ENCODE measurements around the gene CAPZA1. TPM values are rescaled to one million over a fixed set of nuclear protein-coding genes. Genes with fewer than 3 reads are reported as not detected.

CAPZA1 gene
- total and polyA plus RNA-seq, 2 of the 8 experiments (the other 6 are each of a cell fraction or from before 2014, with no cell fraction given): 48.9 to 107 TPM

GRCh38 chr1:112704391-112704933 lies 84.8 kb downstream of the CAPZA1 start:
- Histone ChIP-seq H3K27ac (ENCODE audit: low read depth, low read length) (no peak overlapping the region), H2AK5ac (ENCODE audit: low read depth, low read length) (peak overlapping the region; percentile 46; the same call in 1 of the 2 replicates), H4K5ac (ENCODE audit: insufficient read length, low read depth, low read length) (no peak overlapping the region), H3K27me3 (replicated peaks in 1 of 4; ENCODE audit: control insufficient read depth in 3 of 4, extremely low read depth in 1 of 4, insufficient read depth in 3 of 4, low read length in 3 of 4) (peaks cover 0 to 10% (median 4%) of the 10 kb centered on the region in 4 experiments; a peak in 2 of 7 replicates), H4K20me1 (replicated peaks in 1 of 2; ENCODE audit: control insufficient read depth in 1 of 2, insufficient read depth in 2 of 2, low read length in 2 of 2) (peaks cover 10 to 20% of the 10 kb centered on the region in 2 experiments), H4K91ac (replicated peaks; ENCODE audit: insufficient read length, low read length) (peak overlapping the region; percentile 36), H4K8ac (ENCODE audit: extremely low read depth, insufficient read depth, low read length) (no peak overlapping the region; the same call in 1 of the 2 replicates), H2BK15ac (ENCODE audit: low read length) (peak overlapping the region; percentile 98; the same call in 1 of the 2 replicates), H3K4ac (replicated peaks; ENCODE audit: insufficient read length, low read depth, low read length) (no peak overlapping the region), H2BK12ac (ENCODE audit: low read depth, low read length) (no peak overlapping the region), H3K9ac (replicated peaks in 1 of 4; ENCODE audit: extremely low read depth in 1 of 4, low read depth in 3 of 4, low read length in 3 of 4) (peak overlapping the region in 1 of 4 experiments; percentile 36; a peak in 2 of 7 replicates), H3K4me3 (ENCODE audit: extremely low read depth in 1 of 4, insufficient read depth in 2 of 4, low read depth in 3 of 4, low read length in 4 of 4) (peak overlapping the region; percentile 6 to 78 (median 42); a peak in 7 of 8 replicates), H2BK5ac (ENCODE audit: low read depth, low read length) (peak overlapping the region; percentile 82), H2AFZ (ENCODE audit: low read length) (no peak overlapping the region), H3K56ac (replicated peaks; ENCODE audit: insufficient read length, low read depth, low read length) (no peak overlapping the region), H3K23ac (ENCODE audit: insufficient read length) (no peak overlapping the region), H3K14ac (ENCODE audit: insufficient read length) (no peak overlapping the region), H3K4me2 (ENCODE audit: insufficient read depth in 1 of 2, low read depth in 2 of 2, low read length in 2 of 2) (peak overlapping the region; percentile 41 to 90), H3K9me3 (ENCODE audit: insufficient read depth in 2 of 2, low read depth in 1 of 2, low read length in 1 of 2) (no peaks in the 10 kb centered on the region), H3K79me2 (ENCODE audit: control insufficient read depth in 1 of 2, insufficient read depth in 2 of 2, low read length in 2 of 2) (no peaks in the 10 kb centered on the region), H3K36me3 (ENCODE audit: control insufficient read depth in 2 of 4, insufficient read depth in 4 of 4, low read length in 3 of 4) (peaks cover 2 to 9% (median 5%) of the 10 kb centered on the region in 4 experiments; a peak in 5 of 8 replicates), H3K79me1 (ENCODE audit: low read depth, low read length) (no peaks in the 10 kb centered on the region), H2BK20ac (ENCODE audit: low read length) (no peak overlapping the region), H3K18ac (ENCODE audit: extremely low read depth, low read length) (0 out of 2 replicates have a peak overlapping the region, but pooled peaks have one; percentile 6), H3K23me2 (ENCODE audit: low read depth, low read length) (peaks cover 11% of the 10 kb centered on the region; the same call in 1 of the 2 replicates), H3K4me1 (replicated peaks in 1 of 4; ENCODE audit: control insufficient read depth in 3 of 4, insufficient read depth in 4 of 4, low read length in 3 of 4) (peaks cover 14 to 52% (median 32%) of the 10 kb centered on the region in 4 experiments), H2BK120ac (replicated peaks; ENCODE audit: low read depth, low read length) (no peak overlapping the region)
- CTCF ChIA-PET (ENCODE audit: partially characterized antibody): interaction anchor here (0.5 to 9.8 kb wide), 13 partner anchors 8 to 1664 kb away, joined by 3 to 63 read pairs (median 4); partner anchors contain the start of genes MOV10 and PPM1J
- POLR2A ChIA-PET (ENCODE audit: partially characterized antibody): interaction anchor here (0.8 to 4.1 kb wide), 20 partner anchors 8 to 334 kb away, joined by 3 to 71 read pairs (median 3); partner anchors contain the start of genes CAPZA1, MOV10, PPM1J and ST7L
- FAIRE-seq (no peak), DNase-seq (ENCODE audit: low read depth in 1 of 2, low spot score in 2 of 2) (no peak)
- 71% methylated on average over 7 of the region's 7 CpGs; no CpG with 5 or more reads in 1 of the 2 experiments for WGBS, 2 experiments (ENCODE audit: extremely low coverage in 1 of 2, insufficient coverage in 1 of 2, insufficient read length in 1 of 2, insufficient replicate concordance in 2 of 2, low coverage in 1 of 2, low lambda C conversion rate in 2 of 2, missing lambda C conversion rate in 1 of 2)
- TF ChIP-seq ATF3 (IDR thresholded peaks at IDR 0.05; ENCODE audit: insufficient read depth, low read depth, low read length): no peak
- TF ChIP-seq HDAC6 (IDR thresholded peaks at IDR 0.05; ENCODE audit: low read depth, low read length): no peak
- no peak for TF ChIP-seq KDM1A (IDR thresholded peaks at IDR 0.05; ENCODE audit: borderline replicate concordance, low read length)
- no peak for TF ChIP-seq MAX (IDR thresholded peaks at IDR 0.05)
- no peak for TF ChIP-seq RXRA (IDR thresholded peaks at IDR 0.05; ENCODE audit: insufficient read depth, low read depth, low read length)
- no peak for TF ChIP-seq EP300 (IDR thresholded peaks at IDR 0.05; ENCODE audit: borderline replicate concordance in 1 of 2, low read depth in 2 of 2, low read length in 2 of 2)
- TF ChIP-seq TAF7 (optimal IDR thresholded peaks at IDR 0.05; ENCODE audit: borderline replicate concordance, low read depth, low read length): no peak
- TF ChIP-seq JUND (IDR thresholded peaks at IDR 0.05; ENCODE audit: low read length): no peak
- TF ChIP-seq RAD21 (IDR thresholded peaks at IDR 0.05 in 1 of 2, conservative IDR thresholded peaks at IDR 0.05 in 1 of 2; ENCODE audit: low read depth in 2 of 2, low read length in 2 of 2): no peak
